Neural cell (in vitro differentiated cells): ENCODE results near the gene PGC. TPM values are rescaled to one million over a fixed set of nuclear protein-coding genes. Genes with fewer than 3 reads are reported as not detected.

Experiments
- H2AFZ ChIP-seq: fragments of 200-600, 300-800 bp; sonication (generic), shearing (Covaris generic); 2 replicates; pipeline ENCODE4 v1.6.0; 2014; ENCODE audit warnings: low read depth, mild to moderate bottlenecking, antibody characterized with exemption, low read length, moderate library complexity
- H3F3A ChIP-seq: fragments of 200-600 bp; shearing (Covaris generic); 2 replicates; pipeline ENCODE4 v1.6.1; 2016; ENCODE audit warnings: mild to moderate bottlenecking, moderate library complexity, mixed read lengths, antibody characterized with exemption, low read length; ENCODE audit not compliant: insufficient read depth, poor library complexity, severe bottlenecking
- H3K27ac ChIP-seq: fragments of 200-600, 300-800 bp; sonication (generic), shearing (Covaris generic); 2 replicates; pipeline ENCODE4 v1.5.1; 2014; ENCODE audit warnings: mild to moderate bottlenecking, low read length, moderate library complexity
- H3K27me3 ChIP-seq: fragments of 300-800, 200-600 bp; sonication (generic), shearing (Covaris generic); 2 replicates; pipeline ENCODE4 v1.6.0; 2014; ENCODE audit warnings: mild to moderate bottlenecking, low read depth, low read length, moderate library complexity; ENCODE audit not compliant: insufficient read depth
- H3K36me3 ChIP-seq: fragments of 300-800, 200-600 bp; sonication (generic), shearing (Covaris generic); 2 replicates; pipeline ENCODE4 v1.5.1; 2014; ENCODE audit warnings: mild to moderate bottlenecking, antibody characterized with exemption, low read length, moderate library complexity; ENCODE audit not compliant: insufficient read depth
- H3K4me2 ChIP-seq: fragments of 300-800, 200-600 bp; sonication (generic), shearing (Covaris generic); 2 replicates; pipeline ENCODE4 v1.6.0; 2014; ENCODE audit warnings: mild to moderate bottlenecking, low read length
- H3K4me3 ChIP-seq: fragments of 300-800, 200-600 bp; sonication (generic), shearing (Covaris generic); 2 replicates; pipeline ENCODE4 v1.5.1; 2014; ENCODE audit warnings: mild to moderate bottlenecking, low read length, moderate library complexity
- H3K79me2 ChIP-seq: fragments of 200-600 bp; shearing (Covaris generic); replicated peaks from 2 replicates; pipeline ENCODE4 v1.6.0; 2014; ENCODE audit warnings: mild to moderate bottlenecking, low read length, moderate library complexity; ENCODE audit not compliant: insufficient read depth
- H3K9ac ChIP-seq: fragments of 300-800, 200-600 bp; sonication (generic), shearing (Covaris generic); 2 replicates; pipeline ENCODE4 v1.6.1; 2016; ENCODE audit warnings: mild to moderate bottlenecking, low read length, mixed read lengths
- H3K9me2 ChIP-seq: fragments of 200-600 bp; shearing (Covaris generic); 2 replicates; pipeline ENCODE4 v1.6.1; 2016; ENCODE audit warnings: mild to moderate bottlenecking, low read length, mixed read lengths; ENCODE audit not compliant: insufficient read depth
- H3K9me3 ChIP-seq: fragments of 200-600, 300-800 bp; sonication (generic), shearing (Covaris generic); 2 replicates; pipeline ENCODE4 v1.6.1; 2016; ENCODE audit warnings: mild to moderate bottlenecking, mixed run types, low read length, moderate library complexity, mixed read lengths
- H4K20me1 ChIP-seq: fragments of 200-600 bp; shearing (Covaris generic); 2 replicates; pipeline ENCODE4 v1.6.1; 2016; ENCODE audit warnings: mild to moderate bottlenecking, mixed run types; ENCODE audit not compliant: insufficient read depth
- CTCF ChIP-seq: fragments of 450-650 bp; IDR thresholded peaks from 2 replicates; pipeline ENCODE4 v1.5.1; 2014; ENCODE audit warnings: antibody characterized with exemption, mild to moderate bottlenecking, moderate library complexity; ENCODE audit not compliant: poor library complexity, severe bottlenecking
- EP300 ChIP-seq: fragments of 450-650 bp; conservative IDR thresholded peaks from 2 replicates; pipeline ENCODE4 v1.6.1; 2014; ENCODE audit warnings: antibody characterized with exemption, mild to moderate bottlenecking, moderate library complexity; ENCODE audit not compliant: poor library complexity, severe bottlenecking
- EZH2 ChIP-seq: fragments of 200-600, 300-800 bp; shearing (Covaris generic), sonication (generic); IDR thresholded peaks from 2 replicates; pipeline ENCODE4 v1.6.1; 2014; ENCODE audit warnings: antibody characterized with exemption, low read length, borderline replicate concordance, mild to moderate bottlenecking; ENCODE audit not compliant: insufficient read depth, poor library complexity, severe bottlenecking
- MXI1 ChIP-seq: fragments of 450-650 bp; conservative IDR thresholded peaks from 2 replicates; pipeline ENCODE4 v1.6.1; 2014; ENCODE audit warnings: antibody characterized with exemption, mild to moderate bottlenecking; ENCODE audit not compliant: poor library complexity, severe bottlenecking
- POLR2AphosphoS5 ChIP-seq: IDR thresholded peaks from 2 replicates; pipeline ENCODE4 v1.6.1; 2012
- RAD21 ChIP-seq: fragments of 450-650 bp; conservative IDR thresholded peaks from 2 replicates; pipeline ENCODE4 v1.6.1; 2014; ENCODE audit warnings: antibody characterized with exemption, mild to moderate bottlenecking, moderate library complexity
- REST ChIP-seq: IDR thresholded peaks from 2 replicates; pipeline ENCODE4 v1.6.1; 2012; ENCODE audit warnings: borderline replicate concordance
- SMC3 ChIP-seq: fragments of 450-650 bp; conservative IDR thresholded peaks from 2 replicates; pipeline ENCODE4 v1.6.1; 2014; ENCODE audit warnings: antibody characterized with exemption, mild to moderate bottlenecking, moderate library complexity; ENCODE audit not compliant: poor library complexity
- TAF1 ChIP-seq: IDR thresholded peaks from 2 replicates; pipeline ENCODE4 v1.6.1; 2012; ENCODE audit warnings: low read depth
- polyA plus RNA-seq: library from polyadenylated mRNA; depleted of rRNA; stranded (reverse); fragments of >200 nt; gene quantifications from 2 replicates; pipeline ENCODE4 v1.2.3, GENCODE V29; 2014

Gene PGC
- polyA plus RNA-seq, 1 donor from 2014 or later, result not detected

- Histone ChIP-seq H3K9ac (no peak overlapping the region), H3K9me3 (no peaks in the 10 kb centered on the region), H2AFZ (no peak overlapping the region), H3K27me3 (no peaks in the 10 kb centered on the region), H3K27ac (no peak overlapping the region), H3K4me3 (no peak overlapping the region), H3K9me2 (no peaks in the 10 kb centered on the region), H3K4me2 (no peak overlapping the region), H3K79me2 (no peaks in the 10 kb centered on the region), H3F3A (no peaks in the 10 kb centered on the region), H4K20me1 (no peaks in the 10 kb centered on the region), H3K36me3 (no peaks in the 10 kb centered on the region)
- no peak for TF ChIP-seq CTCF
- TF ChIP-seq SMC3, result no peak
- TF ChIP-seq EP300, result no peak
- no peak for TF ChIP-seq REST
- no peak for TF ChIP-seq MXI1
- no peak for TF ChIP-seq POLR2AphosphoS5
- TF ChIP-seq EZH2, result no peak
- no peak for TF ChIP-seq RAD21
- TF ChIP-seq TAF1, result no peak
Observed at GRCh38 chr6:41721414-41721813, 25.8 kb downstream of the PGC start.

GRCh38 chr6:41720783-41721182 is 26.4 kb downstream of the PGC start:
- H3K9me3 ChIP-seq, result no peaks in the 10 kb centered on the region
- no peaks in the 10 kb centered on the region for H4K20me1 ChIP-seq

GRCh38 chr6:41720262-41720620 is 27.0 kb downstream of the PGC start:
- Histone ChIP-seq H3K27me3 (no peaks in the 10 kb centered on the region), H3K9ac (no peak overlapping the region), H3K36me3 (no peaks in the 10 kb centered on the region), H3K9me3 (no peaks in the 10 kb centered on the region), H3K4me3 (no peak overlapping the region), H3K79me2 (no peaks in the 10 kb centered on the region), H3K4me2 (no peak overlapping the region), H4K20me1 (no peaks in the 10 kb centered on the region), H3F3A (no peaks in the 10 kb centered on the region), H3K9me2 (no peaks in the 10 kb centered on the region), H3K27ac (no peak overlapping the region), H2AFZ (no peak overlapping the region)
- TF ChIP-seq TAF1 (no peak), RAD21 (no peak), EP300 (no peak), CTCF (no peak), POLR2AphosphoS5 (no peak), MXI1 (no peak), EZH2 (no peak), REST (no peak), SMC3 (no peak)

More at GRCh38 chr6:41720783-41721182, 26.4 kb downstream of the PGC start:
- no peaks in the 10 kb centered on the region for H3K79me2 ChIP-seq
- H2AFZ ChIP-seq, result no peak overlapping the region
- no peaks in the 10 kb centered on the region for H3K36me3 ChIP-seq
- H3K4me2 ChIP-seq, result no peak overlapping the region
- no peak overlapping the region for H3K9ac ChIP-seq
- no peaks in the 10 kb centered on the region for H3K9me2 ChIP-seq
- H3K4me3 ChIP-seq, result no peak overlapping the region
- H3K27me3 ChIP-seq, result no peaks in the 10 kb centered on the region
- no peak overlapping the region for H3K27ac ChIP-seq
- TF ChIP-seq MXI1, result no peak
- no peaks in the 10 kb centered on the region for H3F3A ChIP-seq
